RWPE2 (cell line): ENCODE data around the gene KRT84.

Source experiments
- ATAC-seq: fragments of 200-7000 bp; cut with Tn5 transposase; 3 replicates; pipeline ENCODE4 v1.9.1; 2021; ENCODE audit warnings: low read depth
- DNase-seq: peaks from one replicate; pipeline ENCODE4 v3.0.0-alpha.2; 2020; ENCODE audit warnings: low spot score
- H3K27ac ChIP-seq: fragments of 450-650 bp; 2 replicates; pipeline ENCODE4 v1.5.1; 2017; ENCODE audit warnings: mild to moderate bottlenecking; ENCODE audit not compliant: poor library complexity, severe bottlenecking
- H3K27me3 ChIP-seq: fragments of 250-450 bp; sonication (Bioruptor Pico); 2 replicates; pipeline ENCODE4 v1.5.1; 2021; ENCODE audit warnings: mild to moderate bottlenecking, moderate library complexity; ENCODE audit not compliant: insufficient read depth, poor library complexity, severe bottlenecking
- H3K36me3 ChIP-seq: fragments of 250-450 bp; sonication (Bioruptor Pico); 2 replicates; pipeline ENCODE4 v1.5.1; 2020; ENCODE audit warnings: low read depth, mild to moderate bottlenecking, moderate library complexity
- H3K4me1 ChIP-seq: fragments of 250-450 bp; sonication (Bioruptor Pico); 2 replicates; pipeline ENCODE4 v1.5.1; 2021; ENCODE audit warnings: mild to moderate bottlenecking, moderate library complexity; ENCODE audit not compliant: insufficient read depth, poor library complexity, severe bottlenecking
- H3K4me3 ChIP-seq: fragments of 250-450 bp; sonication (Bioruptor Pico); 2 replicates; pipeline ENCODE4 v1.5.1; 2021; ENCODE audit warnings: mild to moderate bottlenecking, moderate library complexity; ENCODE audit not compliant: severe bottlenecking
- H3K9me3 ChIP-seq: fragments of 250-450 bp; sonication (Bioruptor Pico); 2 replicates; pipeline ENCODE4 v1.5.1; 2021; ENCODE audit warnings: mild to moderate bottlenecking, moderate library complexity; ENCODE audit not compliant: severe bottlenecking
- TF ChIP-seq, protein P1 (sequence below): fragments of 450-650 bp; IDR thresholded peaks from one replicate; pipeline ENCODE4 v1.5.1; 2017; ENCODE audit warnings: mild to moderate bottlenecking, moderate library complexity; ENCODE audit not compliant: poor library complexity, severe bottlenecking

The KRT84 gene

DNA sequence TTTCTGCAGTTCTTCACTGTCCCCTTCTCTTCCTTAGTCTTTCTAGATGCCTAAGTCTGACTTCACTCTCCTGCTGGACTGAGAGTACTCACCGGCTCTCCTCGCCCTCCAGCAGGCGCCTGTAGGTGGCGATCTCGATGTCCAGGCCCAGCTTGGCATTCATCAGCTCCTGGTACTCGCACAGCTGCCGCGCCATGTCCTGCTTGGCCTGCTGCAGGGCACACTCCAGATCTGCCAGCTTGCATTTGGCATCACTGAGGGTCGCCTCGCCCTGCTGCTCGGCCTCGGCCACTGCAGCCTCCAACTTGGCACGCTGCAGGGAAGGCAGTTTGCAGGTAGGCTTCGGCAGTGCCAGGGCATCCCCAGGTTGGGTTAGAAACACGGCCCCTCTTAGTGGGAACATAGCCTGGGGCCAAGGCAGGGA, 5.2 kb downstream of the KRT84 start:
- Histone ChIP-seq H3K4me3 (no peak overlapping the region), H3K27me3 (no peaks in the 10 kb centered on the region)
- peak; percentile 52; the same call in 2 of the 3 replicates for ATAC-seq

DNA sequence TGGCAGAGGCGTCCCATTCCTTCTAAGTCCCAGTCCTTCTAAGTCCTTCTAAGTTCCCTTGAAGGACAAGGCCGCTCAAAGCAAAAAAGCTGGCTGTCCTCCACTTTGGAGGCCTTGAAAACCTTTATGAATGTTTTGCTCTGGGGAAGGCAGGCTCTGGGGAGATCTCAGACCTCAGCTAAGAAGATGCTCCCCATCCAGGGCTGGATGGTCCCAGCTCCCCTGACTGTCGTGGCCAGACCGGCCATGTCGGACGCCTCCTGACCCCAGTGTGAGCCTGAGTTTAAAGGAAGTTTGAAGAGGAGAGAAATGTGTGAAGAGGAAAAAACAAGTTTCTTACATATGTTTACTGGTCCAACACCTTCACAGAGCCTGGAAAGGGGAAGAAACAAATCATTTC, 5.9 kb downstream of the KRT84 start:
- ATAC-seq: no peak
- Histone ChIP-seq H3K9me3 (no peaks in the 10 kb centered on the region), H3K27ac (no peak overlapping the region), H3K27me3 (no peaks in the 10 kb centered on the region), H3K4me1 (no peaks in the 10 kb centered on the region), H3K36me3 (no peaks in the 10 kb centered on the region), H3K4me3 (no peak overlapping the region)
- no peak for DNase-seq
- TF ChIP-seq, protein P1, sequence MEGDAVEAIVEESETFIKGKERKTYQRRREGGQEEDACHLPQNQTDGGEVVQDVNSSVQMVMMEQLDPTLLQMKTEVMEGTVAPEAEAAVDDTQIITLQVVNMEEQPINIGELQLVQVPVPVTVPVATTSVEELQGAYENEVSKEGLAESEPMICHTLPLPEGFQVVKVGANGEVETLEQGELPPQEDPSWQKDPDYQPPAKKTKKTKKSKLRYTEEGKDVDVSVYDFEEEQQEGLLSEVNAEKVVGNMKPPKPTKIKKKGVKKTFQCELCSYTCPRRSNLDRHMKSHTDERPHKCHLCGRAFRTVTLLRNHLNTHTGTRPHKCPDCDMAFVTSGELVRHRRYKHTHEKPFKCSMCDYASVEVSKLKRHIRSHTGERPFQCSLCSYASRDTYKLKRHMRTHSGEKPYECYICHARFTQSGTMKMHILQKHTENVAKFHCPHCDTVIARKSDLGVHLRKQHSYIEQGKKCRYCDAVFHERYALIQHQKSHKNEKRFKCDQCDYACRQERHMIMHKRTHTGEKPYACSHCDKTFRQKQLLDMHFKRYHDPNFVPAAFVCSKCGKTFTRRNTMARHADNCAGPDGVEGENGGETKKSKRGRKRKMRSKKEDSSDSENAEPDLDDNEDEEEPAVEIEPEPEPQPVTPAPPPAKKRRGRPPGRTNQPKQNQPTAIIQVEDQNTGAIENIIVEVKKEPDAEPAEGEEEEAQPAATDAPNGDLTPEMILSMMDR: no peak

More for the DNA sequence above, 5.2 kb downstream of the KRT84 start:
- Histone ChIP-seq H3K27ac (no peak overlapping the region), H3K4me1 (no peaks in the 10 kb centered on the region), H3K36me3 (no peaks in the 10 kb centered on the region), H3K9me3 (no peaks in the 10 kb centered on the region)
- TF ChIP-seq, protein P1: peak; percentile 63
- no peak for DNase-seq

DNA sequence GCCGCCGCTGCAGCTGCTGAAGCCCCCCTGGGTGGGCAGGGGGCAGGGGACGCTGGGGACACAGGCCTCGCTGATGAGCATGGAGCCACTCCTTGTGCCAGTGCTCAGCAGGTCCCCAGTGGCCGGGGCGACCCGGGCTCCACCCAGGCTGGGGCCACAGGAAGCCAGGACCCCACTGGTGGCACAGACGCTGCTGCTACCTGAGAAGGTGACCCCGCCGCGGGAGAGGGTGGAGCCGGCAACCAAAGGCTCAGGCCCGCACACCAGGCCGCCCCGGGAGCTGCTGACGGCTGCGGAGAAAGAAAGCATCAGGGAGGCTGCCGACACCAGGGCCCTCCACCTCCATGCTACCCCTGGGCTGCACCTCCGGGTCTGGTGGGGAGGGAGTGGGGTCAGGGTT, 7.4 kb downstream of the KRT84 start:
- H3K9me3 ChIP-seq: no peaks in the 10 kb centered on the region
- no peaks in the 10 kb centered on the region for H3K4me1 ChIP-seq
- H3K36me3 ChIP-seq: no peaks in the 10 kb centered on the region
- no peaks in the 10 kb centered on the region for H3K27me3 ChIP-seq
- no peak for ATAC-seq
- DNase-seq: no peak
- H3K27ac ChIP-seq: no peak overlapping the region
- TF ChIP-seq, protein P1: no peak
- H3K4me3 ChIP-seq: no peak overlapping the region

DNA sequence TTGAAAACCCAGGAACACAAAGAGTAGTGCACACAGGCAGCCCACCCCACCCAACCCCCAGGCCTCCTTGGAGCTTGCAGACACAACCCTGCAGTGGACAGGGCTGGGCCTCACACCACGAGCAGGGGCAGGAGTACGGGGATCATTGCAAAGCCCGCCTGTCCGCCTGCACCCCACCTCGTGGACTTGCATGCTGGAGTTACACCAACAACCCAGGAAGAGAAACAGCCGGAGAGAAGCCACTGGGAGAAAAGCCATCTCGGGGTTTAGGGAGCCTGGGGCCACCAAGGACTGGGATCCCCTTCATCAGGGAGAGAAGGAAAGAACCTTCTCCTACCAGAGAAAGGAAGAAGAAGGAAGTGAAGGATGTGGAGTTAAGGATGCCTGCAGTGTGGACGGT, 8.2 kb downstream of the KRT84 start:
- DNase-seq (no peak), ATAC-seq (no peak)
- H3K4me3 ChIP-seq: no peak overlapping the region
- no peak overlapping the region for H3K27ac ChIP-seq
- TF ChIP-seq, protein P1: no peak
- H3K4me1 ChIP-seq: no peaks in the 10 kb centered on the region
- no peaks in the 10 kb centered on the region for H3K36me3 ChIP-seq
- H3K9me3 ChIP-seq: no peaks in the 10 kb centered on the region
- H3K27me3 ChIP-seq: no peaks in the 10 kb centered on the region

DNA sequence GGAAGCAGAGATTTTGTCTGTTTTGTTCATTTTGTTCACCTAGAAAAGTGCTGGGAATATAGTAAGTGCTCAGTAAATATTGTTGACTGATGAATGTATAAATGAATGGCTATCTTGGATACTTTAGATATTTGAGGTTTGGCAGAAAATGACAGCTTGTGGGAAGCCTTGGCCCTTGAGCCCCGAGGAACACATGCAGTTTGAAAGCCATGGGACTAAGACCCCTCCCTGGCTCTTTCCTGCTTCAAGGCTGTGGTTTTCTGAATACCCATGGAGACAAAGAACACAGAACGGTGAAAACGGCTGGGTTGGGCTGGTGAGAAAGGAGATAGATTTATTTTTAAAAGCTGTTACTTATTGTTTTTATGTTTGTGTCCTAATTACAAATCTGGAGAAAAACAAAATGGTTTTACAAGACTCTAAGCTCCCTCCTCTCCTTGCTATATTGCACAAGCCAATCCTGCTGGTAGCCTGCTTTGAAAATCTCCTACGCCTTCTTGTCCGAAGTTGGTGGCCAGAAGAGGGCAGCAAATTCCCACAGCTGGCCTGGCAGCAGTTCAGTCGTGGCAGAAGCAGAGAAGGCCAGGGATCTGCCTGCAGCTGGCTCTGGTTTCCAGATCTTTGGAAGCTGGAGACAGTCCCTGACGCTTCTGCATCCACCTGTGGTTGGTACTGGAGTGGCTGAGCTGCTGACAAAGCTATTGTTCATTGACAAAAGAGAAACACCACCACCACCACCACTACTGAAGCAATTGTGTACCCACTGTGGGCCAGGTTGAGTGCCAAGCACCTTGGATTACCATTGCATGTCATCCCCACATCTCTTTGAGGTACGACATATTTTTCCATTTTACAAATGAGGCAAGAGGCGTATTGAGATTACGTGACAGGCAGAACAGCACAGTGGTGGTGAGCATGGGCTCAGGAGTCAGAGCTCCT, 13.0 kb downstream of the KRT84 start:
- Histone ChIP-seq H3K4me3 (no peak overlapping the region), H3K27me3 (no peaks in the 10 kb centered on the region), H3K9me3 (no peaks in the 10 kb centered on the region), H3K4me1 (no peaks in the 10 kb centered on the region), H3K36me3 (no peaks in the 10 kb centered on the region), H3K27ac (no peak overlapping the region)
- ATAC-seq (peak; percentile 93), DNase-seq (peak; percentile 75)
- TF ChIP-seq, protein P1: peak; percentile 96
